WTC11 (cell line): ENCODE measurements around the gene PPARA. TPM values are rescaled to one million over a fixed set of nuclear protein-coding genes. Genes with fewer than 3 reads are reported as not detected.

ENCODE experiments used
- ATAC-seq: fragments of 200-7000 bp; cut with Tn5 transposase; 2 replicates; pipeline ENCODE4 v1.10.0; 2021; ENCODE audit warnings: mild to moderate bottlenecking, moderate library complexity
- CTCF ChIA-PET: fragments of 300-600 bp; sonication (Branson Sonifier 250); formaldehyde crosslinking; loops from one replicate; lab custom pipeline; 2021; ENCODE audit warnings: antibody characterized with exemption; lab: Charles Lee
- POLR2A ChIA-PET: fragments of 350-600 bp; sonication (Branson Sonifier 250); formaldehyde crosslinking; loops from one replicate; lab custom pipeline; 2021; ENCODE audit warnings: antibody characterized with exemption; lab: Charles Lee
- DNase-seq: peaks from one replicate; pipeline ENCODE4 v3.0.0; 2021; ENCODE audit warnings: low spot score
- H3K27ac Mint-ChIP-seq: 2 replicates; pipeline ENCODE4 v1.8.0; 2021; ENCODE audit warnings: mixed read lengths
- H3K27me3 Mint-ChIP-seq: 2 replicates; pipeline ENCODE4 v1.8.0; 2021; ENCODE audit warnings: low read depth, mild to moderate bottlenecking, moderate library complexity, mixed read lengths
- H3K36me3 Mint-ChIP-seq: 2 replicates; pipeline ENCODE4 v1.8.0; 2021; ENCODE audit warnings: mixed read lengths
- H3K4me1 Mint-ChIP-seq: 2 replicates; pipeline ENCODE4 v1.8.0; 2022; ENCODE audit warnings: mixed read lengths
- H3K4me3 Mint-ChIP-seq: 2 replicates; pipeline ENCODE4 v1.8.0; 2021; ENCODE audit warnings: mild to moderate bottlenecking, moderate library complexity, mixed read lengths
- H3K9me3 Mint-ChIP-seq: 2 replicates; pipeline ENCODE4 v1.8.0; 2021; ENCODE audit warnings: mixed read lengths
- CBFB ChIP-seq: sonication (generic); formaldehyde crosslinking; IDR thresholded peaks from 2 replicates; pipeline ENCODE4 v1.8.1; 2022; ENCODE audit warnings: mild to moderate bottlenecking, low read depth, missing genetic modification reagents
- CREB1 ChIP-seq: sonication (generic); formaldehyde crosslinking; IDR thresholded peaks from 2 replicates; pipeline ENCODE4 v1.8.0; 2023; ENCODE audit warnings: mild to moderate bottlenecking, missing genetic modification reagents
- FOXJ3 ChIP-seq: sonication (generic); formaldehyde crosslinking; IDR thresholded peaks from 2 replicates; pipeline ENCODE4 v1.9.0; 2021; ENCODE audit warnings: missing genetic modification reagents, mild to moderate bottlenecking, borderline replicate concordance
- GTF2I ChIP-seq: fragments of 250-450 bp; sonication (Bioruptor Pico); conservative IDR thresholded peaks from 2 replicates; pipeline ENCODE4 v1.4.0; 2021; ENCODE audit warnings: mild to moderate bottlenecking
- KAT7 ChIP-seq: sonication (generic); formaldehyde crosslinking; IDR thresholded peaks from 2 replicates; pipeline ENCODE4 v1.8.1; 2023; ENCODE audit warnings: missing genetic modification reagents, mild to moderate bottlenecking, borderline replicate concordance
- NFYB ChIP-seq: sonication (generic); formaldehyde crosslinking; conservative IDR thresholded peaks from 2 replicates; pipeline ENCODE4 v1.8.0; 2022; ENCODE audit warnings: low read depth, missing genetic modification reagents
- NR3C1 ChIP-seq: sonication (generic); formaldehyde crosslinking; conservative IDR thresholded peaks from 2 replicates; pipeline ENCODE4 v1.8.1; 2023; ENCODE audit warnings: low read depth, mild to moderate bottlenecking, missing genetic modification reagents
- SP1 ChIP-seq: sonication (generic); formaldehyde crosslinking; conservative IDR thresholded peaks from 2 replicates; pipeline ENCODE4 v1.8.1; 2022; ENCODE audit warnings: missing genetic modification reagents
- TEAD4 ChIP-seq: sonication (generic); formaldehyde crosslinking; IDR thresholded peaks from 2 replicates; pipeline ENCODE4 v1.8.0; 2022; ENCODE audit warnings: mild to moderate bottlenecking, missing genetic modification reagents
- ZBTB21 ChIP-seq: sonication (generic); formaldehyde crosslinking; IDR thresholded peaks from 2 replicates; pipeline ENCODE4 v1.8.1; 2023; ENCODE audit warnings: mild to moderate bottlenecking, missing genetic modification reagents, borderline replicate concordance
- ZNF121 ChIP-seq: sonication (generic); formaldehyde crosslinking; IDR thresholded peaks from 2 replicates; pipeline ENCODE4 v1.8.0; 2023; ENCODE audit warnings: missing genetic modification reagents
- ZNF232 ChIP-seq: sonication (generic); formaldehyde crosslinking; IDR thresholded peaks from 2 replicates; pipeline ENCODE4 v1.8.0; 2022; ENCODE audit warnings: mild to moderate bottlenecking, missing genetic modification reagents
- ZNF263 ChIP-seq: sonication (generic); formaldehyde crosslinking; IDR thresholded peaks from 2 replicates; pipeline ENCODE4 v1.8.1; 2022; ENCODE audit warnings: low read depth, mild to moderate bottlenecking, moderate library complexity, missing genetic modification reagents
- total RNA-seq: library from RNA; stranded (reverse); gene quantifications from 3 replicates; pipeline ENCODE4 v1.2.3, GENCODE V29; 2021
- TF ChIP-seq, protein P1 (sequence below): sonication (generic); formaldehyde crosslinking; IDR thresholded peaks from 2 replicates; pipeline ENCODE4 v1.8.0; 2022; ENCODE audit warnings: mild to moderate bottlenecking, missing genetic modification reagents
- TF ChIP-seq, protein P2 (sequence below): sonication (generic); formaldehyde crosslinking; IDR thresholded peaks from 2 replicates; pipeline ENCODE4 v1.8.1; 2023; ENCODE audit warnings: mild to moderate bottlenecking, missing genetic modification reagents
- TF ChIP-seq, protein P3 (sequence below): sonication (generic); formaldehyde crosslinking; IDR thresholded peaks from 2 replicates; pipeline ENCODE4 v1.8.1; 2023; ENCODE audit warnings: mild to moderate bottlenecking, missing genetic modification reagents, moderate library complexity
- TF ChIP-seq, protein P4 (sequence below): sonication (generic); formaldehyde crosslinking; IDR thresholded peaks from 2 replicates; pipeline ENCODE4 v1.8.1; 2023; ENCODE audit warnings: mild to moderate bottlenecking, missing genetic modification reagents, borderline replicate concordance
- TF ChIP-seq, protein P5 (sequence below): sonication (generic); formaldehyde crosslinking; IDR thresholded peaks from 2 replicates; pipeline ENCODE4 v1.8.1; 2022; ENCODE audit warnings: mild to moderate bottlenecking, missing genetic modification reagents, moderate library complexity, borderline replicate concordance
- TF ChIP-seq, protein P6 (sequence below): sonication (generic); formaldehyde crosslinking; IDR thresholded peaks from 2 replicates; pipeline ENCODE4 v1.8.0; 2023; ENCODE audit warnings: missing genetic modification reagents

The PPARA gene
- total RNA-seq, 1 experiment from 2014 or later, result 9.3 TPM

DNA sequence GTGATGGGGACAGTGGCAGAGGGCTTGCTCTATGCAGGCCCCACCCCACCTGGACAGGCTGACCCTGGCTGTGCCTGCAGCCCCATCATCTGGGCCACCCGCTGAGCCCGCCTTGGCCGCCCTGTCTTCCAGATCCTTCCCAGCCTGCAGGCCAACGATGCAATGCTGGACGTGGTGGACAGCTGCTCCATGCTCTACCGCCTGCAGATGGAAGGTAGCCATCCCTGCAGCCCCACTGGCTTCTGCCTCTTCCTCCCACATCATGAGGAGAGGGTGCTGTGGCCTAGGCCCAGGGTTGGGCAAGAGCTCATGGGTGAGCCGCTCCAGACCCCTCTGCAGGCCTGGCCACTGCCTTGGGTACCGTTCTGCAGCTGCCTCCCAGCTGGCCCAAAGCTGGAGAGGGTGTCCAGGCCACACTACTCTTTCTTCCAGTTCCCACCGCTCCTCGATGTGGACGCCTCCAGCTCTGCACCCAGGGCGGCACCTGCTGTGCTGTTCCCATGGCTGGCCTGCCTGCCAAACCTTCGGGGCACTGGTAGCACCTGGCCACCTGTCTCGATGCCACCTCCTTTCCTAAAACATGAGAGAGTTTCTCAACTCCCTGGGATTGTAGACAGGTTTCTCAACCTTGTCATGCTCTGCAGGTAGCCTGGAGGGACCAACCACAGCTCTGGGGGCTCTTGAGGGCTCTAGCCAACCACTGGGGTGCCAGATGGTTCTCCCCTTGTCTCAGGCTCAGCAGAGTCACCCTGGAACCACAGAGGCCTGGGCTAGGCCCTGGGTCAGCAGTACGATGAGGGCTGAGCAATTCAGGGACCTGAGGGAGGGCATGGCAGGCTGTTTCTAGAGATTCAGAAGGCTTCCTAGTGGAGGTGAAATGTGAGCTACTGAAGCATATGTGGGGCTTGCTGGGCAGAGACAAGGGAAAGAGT lies 136.9 kb downstream of the PPARA start (continued):
- TF ChIP-seq, protein P1, sequence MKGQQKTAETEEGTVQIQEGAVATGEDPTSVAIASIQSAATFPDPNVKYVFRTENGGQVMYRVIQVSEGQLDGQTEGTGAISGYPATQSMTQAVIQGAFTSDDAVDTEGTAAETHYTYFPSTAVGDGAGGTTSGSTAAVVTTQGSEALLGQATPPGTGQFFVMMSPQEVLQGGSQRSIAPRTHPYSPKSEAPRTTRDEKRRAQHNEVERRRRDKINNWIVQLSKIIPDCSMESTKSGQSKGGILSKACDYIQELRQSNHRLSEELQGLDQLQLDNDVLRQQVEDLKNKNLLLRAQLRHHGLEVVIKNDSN (CRISPR knock-in tag), result no peak
- TF ChIP-seq TEAD4 (no peak), ZNF232 (CRISPR knock-in tag) (no peak), ZNF121 (no peak)

DNA sequence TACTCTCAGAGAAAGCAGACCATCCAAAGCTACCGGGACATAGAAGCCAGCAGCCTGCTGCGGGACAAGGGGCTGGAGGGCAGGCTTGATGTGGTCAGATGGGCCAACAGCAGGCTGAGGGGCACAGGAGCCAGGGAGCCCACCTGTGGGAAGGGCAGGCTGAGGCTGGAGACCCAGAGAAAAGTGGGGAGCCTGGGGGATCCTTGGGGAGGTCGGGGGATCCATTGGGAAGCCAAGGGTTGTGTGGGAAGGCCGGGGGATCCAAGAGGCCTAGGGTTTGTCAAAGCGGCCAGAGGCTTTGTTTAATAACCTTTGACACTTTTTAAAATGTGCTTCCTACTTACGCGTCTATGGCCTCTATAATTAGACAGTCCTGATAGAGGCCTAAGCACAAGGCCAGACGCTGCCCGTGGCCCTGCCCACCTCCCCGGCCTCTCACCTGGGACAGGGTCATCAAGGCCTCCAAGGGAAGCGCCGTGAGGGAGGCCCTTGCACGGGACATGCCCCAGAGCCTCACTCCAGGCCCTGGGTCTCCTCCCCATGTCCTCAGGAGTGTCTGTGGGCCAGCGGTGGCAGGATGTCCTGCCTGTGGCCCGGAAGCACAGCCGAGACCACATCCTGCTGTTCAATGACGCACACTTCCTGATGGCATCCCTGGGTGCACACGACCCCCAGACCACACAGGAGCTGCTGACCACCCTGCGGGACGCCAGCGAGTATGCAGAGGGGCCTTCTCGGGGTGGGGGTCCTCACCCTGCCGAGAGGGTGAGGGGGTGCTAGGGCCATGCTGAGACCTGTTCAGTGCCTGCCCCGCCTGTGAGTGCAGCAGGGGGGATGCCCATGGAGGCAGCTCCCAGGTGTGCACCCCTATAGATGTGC lies 137.8 kb downstream of the PPARA start:
- H3K27me3 Mint-ChIP-seq, result no peaks in the 10 kb centered on the region
- ATAC-seq, result no peak
- no peak overlapping the region for H3K27ac Mint-ChIP-seq
- CTCF ChIA-PET, result no interaction called here
- no peak for TF ChIP-seq CBFB (CRISPR knock-in tag)
- no peak for TF ChIP-seq SP1 (CRISPR knock-in tag)
- no peak for TF ChIP-seq CREB1 (CRISPR knock-in tag)
- TF ChIP-seq, protein P2, sequence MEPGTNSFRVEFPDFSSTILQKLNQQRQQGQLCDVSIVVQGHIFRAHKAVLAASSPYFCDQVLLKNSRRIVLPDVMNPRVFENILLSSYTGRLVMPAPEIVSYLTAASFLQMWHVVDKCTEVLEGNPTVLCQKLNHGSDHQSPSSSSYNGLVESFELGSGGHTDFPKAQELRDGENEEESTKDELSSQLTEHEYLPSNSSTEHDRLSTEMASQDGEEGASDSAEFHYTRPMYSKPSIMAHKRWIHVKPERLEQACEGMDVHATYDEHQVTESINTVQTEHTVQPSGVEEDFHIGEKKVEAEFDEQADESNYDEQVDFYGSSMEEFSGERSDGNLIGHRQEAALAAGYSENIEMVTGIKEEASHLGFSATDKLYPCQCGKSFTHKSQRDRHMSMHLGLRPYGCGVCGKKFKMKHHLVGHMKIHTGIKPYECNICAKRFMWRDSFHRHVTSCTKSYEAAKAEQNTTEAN (CRISPR knock-in tag), result no peak
- TF ChIP-seq, protein P3, sequence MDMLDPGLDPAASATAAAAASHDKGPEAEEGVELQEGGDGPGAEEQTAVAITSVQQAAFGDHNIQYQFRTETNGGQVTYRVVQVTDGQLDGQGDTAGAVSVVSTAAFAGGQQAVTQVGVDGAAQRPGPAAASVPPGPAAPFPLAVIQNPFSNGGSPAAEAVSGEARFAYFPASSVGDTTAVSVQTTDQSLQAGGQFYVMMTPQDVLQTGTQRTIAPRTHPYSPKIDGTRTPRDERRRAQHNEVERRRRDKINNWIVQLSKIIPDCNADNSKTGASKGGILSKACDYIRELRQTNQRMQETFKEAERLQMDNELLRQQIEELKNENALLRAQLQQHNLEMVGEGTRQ (CRISPR knock-in tag), result no peak
- TF ChIP-seq ZNF263, result no peak
- TF ChIP-seq FOXJ3 (CRISPR knock-in tag), result no peak
- TF ChIP-seq KAT7 (CRISPR knock-in tag), result no peak
- TF ChIP-seq, all 79 proteins: peak for 0
- DNase-seq, result no peak
- peaks cover 25% of the 10 kb centered on the region for H3K36me3 Mint-ChIP-seq
- H3K4me1 Mint-ChIP-seq, result no peaks in the 10 kb centered on the region
- POLR2A ChIA-PET, result no interaction called here
- H3K4me3 Mint-ChIP-seq, result no peak overlapping the region
- no peaks in the 10 kb centered on the region for H3K9me3 Mint-ChIP-seq

DNA sequence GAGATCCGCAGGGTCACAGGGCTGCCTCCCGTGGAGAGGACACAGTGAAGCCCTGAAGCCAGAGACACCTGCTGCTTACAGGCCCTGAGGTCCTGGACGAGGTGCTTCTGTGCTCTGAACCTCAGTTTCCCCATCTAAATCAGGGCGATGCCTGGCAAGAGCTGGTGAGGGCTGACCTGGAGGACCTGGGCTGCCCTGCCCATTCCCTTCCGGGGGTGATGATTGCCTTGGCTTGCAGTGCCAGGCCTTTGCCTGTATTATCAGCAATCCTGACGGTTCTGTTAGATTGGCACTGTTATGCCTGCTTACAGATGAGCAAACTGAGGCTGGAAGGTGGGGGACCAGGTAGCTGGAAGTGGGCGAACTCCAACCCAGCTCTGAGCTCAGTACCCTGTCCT lies 138.5 kb downstream of the PPARA start:
- H3K27me3 Mint-ChIP-seq, result no peaks in the 10 kb centered on the region
- H3K4me1 Mint-ChIP-seq, result no peaks in the 10 kb centered on the region
- CTCF ChIA-PET, result no interaction called here
- H3K4me3 Mint-ChIP-seq, result no peak overlapping the region
- no peak overlapping the region for H3K27ac Mint-ChIP-seq
- no peaks in the 10 kb centered on the region for H3K9me3 Mint-ChIP-seq
- peaks cover 25% of the 10 kb centered on the region for H3K36me3 Mint-ChIP-seq
- DNase-seq (no peak), ATAC-seq (no peak)
- POLR2A ChIA-PET, result no interaction called here
- TF ChIP-seq FOXJ3 (CRISPR knock-in tag) (no peak), GTF2I (no peak), NR3C1 (CRISPR knock-in tag) (no peak), ZBTB21 (CRISPR knock-in tag) (no peak), NFYB (CRISPR knock-in tag) (no peak)
- TF ChIP-seq, protein P4, sequence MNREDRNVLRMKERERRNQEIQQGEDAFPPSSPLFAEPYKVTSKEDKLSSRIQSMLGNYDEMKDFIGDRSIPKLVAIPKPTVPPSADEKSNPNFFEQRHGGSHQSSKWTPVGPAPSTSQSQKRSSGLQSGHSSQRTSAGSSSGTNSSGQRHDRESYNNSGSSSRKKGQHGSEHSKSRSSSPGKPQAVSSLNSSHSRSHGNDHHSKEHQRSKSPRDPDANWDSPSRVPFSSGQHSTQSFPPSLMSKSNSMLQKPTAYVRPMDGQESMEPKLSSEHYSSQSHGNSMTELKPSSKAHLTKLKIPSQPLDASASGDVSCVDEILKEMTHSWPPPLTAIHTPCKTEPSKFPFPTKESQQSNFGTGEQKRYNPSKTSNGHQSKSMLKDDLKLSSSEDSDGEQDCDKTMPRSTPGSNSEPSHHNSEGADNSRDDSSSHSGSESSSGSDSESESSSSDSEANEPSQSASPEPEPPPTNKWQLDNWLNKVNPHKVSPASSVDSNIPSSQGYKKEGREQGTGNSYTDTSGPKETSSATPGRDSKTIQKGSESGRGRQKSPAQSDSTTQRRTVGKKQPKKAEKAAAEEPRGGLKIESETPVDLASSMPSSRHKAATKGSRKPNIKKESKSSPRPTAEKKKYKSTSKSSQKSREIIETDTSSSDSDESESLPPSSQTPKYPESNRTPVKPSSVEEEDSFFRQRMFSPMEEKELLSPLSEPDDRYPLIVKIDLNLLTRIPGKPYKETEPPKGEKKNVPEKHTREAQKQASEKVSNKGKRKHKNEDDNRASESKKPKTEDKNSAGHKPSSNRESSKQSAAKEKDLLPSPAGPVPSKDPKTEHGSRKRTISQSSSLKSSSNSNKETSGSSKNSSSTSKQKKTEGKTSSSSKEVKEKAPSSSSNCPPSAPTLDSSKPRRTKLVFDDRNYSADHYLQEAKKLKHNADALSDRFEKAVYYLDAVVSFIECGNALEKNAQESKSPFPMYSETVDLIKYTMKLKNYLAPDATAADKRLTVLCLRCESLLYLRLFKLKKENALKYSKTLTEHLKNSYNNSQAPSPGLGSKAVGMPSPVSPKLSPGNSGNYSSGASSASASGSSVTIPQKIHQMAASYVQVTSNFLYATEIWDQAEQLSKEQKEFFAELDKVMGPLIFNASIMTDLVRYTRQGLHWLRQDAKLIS, result no peak
- TF ChIP-seq, protein P5, sequence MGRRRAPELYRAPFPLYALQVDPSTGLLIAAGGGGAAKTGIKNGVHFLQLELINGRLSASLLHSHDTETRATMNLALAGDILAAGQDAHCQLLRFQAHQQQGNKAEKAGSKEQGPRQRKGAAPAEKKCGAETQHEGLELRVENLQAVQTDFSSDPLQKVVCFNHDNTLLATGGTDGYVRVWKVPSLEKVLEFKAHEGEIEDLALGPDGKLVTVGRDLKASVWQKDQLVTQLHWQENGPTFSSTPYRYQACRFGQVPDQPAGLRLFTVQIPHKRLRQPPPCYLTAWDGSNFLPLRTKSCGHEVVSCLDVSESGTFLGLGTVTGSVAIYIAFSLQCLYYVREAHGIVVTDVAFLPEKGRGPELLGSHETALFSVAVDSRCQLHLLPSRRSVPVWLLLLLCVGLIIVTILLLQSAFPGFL, result no peak
- TF ChIP-seq, protein P2 (CRISPR knock-in tag), result no peak
- TF ChIP-seq, protein P6, sequence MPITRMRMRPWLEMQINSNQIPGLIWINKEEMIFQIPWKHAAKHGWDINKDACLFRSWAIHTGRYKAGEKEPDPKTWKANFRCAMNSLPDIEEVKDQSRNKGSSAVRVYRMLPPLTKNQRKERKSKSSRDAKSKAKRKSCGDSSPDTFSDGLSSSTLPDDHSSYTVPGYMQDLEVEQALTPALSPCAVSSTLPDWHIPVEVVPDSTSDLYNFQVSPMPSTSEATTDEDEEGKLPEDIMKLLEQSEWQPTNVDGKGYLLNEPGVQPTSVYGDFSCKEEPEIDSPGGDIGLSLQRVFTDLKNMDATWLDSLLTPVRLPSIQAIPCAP, result no peak
